Astrocyte of the spinal cord (primary cell): ENCODE data around the gene CRIM1.

Experiments used
- DNase-seq: peaks from one replicate; pipeline ENCODE4 v3.0.0; 2011; ENCODE audit warnings: low read depth, low spot score
- H3K4me3 ChIP-seq: 2 replicates; pipeline ENCODE4 v1.5.1; 2011; ENCODE audit warnings: low read depth, mild to moderate bottlenecking, low read length, moderate library complexity
- in situ Hi-C: cut with HindIII; loops from 2 replicates; pipeline ENCODE4 v1.10.0; 2017; ENCODE audit warnings: low sequenced_read_pairs
- TF ChIP-seq, protein P1 (sequence below): IDR thresholded peaks from 2 replicates; pipeline ENCODE4 v1.5.1; 2012; ENCODE audit warnings: low read depth, mild to moderate bottlenecking, low read length, inconsistent platforms

CRIM1 gene

DNA sequence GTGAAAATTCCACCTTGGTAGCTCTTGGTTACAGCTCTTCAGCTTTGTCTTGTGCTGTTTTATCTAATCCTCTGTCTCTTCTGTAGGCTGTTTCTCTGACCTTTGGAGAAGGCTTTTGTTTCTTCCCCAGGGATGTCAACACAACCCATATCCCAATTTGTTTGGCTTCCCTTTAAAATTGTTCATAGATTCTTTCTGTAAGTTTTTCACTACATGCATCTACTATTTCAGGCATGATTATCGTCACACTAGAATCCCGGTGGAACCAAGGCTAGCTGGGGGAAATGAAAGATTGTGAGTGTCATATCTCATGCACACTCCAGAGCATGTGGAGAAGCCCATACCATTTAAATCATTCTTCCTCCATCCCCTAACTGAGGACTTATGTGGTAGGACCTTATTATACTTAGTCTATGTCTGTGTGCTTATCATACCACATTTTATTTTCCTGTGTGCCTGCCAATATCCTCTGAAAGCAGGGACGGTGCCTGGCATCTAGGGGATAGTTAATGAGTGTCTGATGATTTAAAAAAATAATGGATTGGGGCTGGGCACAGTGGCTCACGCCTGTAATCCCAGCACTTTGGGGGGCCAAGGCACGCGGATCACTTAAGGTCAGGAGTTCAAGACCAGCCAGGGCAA lies 59.9 kb downstream of the CRIM1 start:
- no peak overlapping the region for H3K4me3 ChIP-seq
- TF ChIP-seq, protein P1, sequence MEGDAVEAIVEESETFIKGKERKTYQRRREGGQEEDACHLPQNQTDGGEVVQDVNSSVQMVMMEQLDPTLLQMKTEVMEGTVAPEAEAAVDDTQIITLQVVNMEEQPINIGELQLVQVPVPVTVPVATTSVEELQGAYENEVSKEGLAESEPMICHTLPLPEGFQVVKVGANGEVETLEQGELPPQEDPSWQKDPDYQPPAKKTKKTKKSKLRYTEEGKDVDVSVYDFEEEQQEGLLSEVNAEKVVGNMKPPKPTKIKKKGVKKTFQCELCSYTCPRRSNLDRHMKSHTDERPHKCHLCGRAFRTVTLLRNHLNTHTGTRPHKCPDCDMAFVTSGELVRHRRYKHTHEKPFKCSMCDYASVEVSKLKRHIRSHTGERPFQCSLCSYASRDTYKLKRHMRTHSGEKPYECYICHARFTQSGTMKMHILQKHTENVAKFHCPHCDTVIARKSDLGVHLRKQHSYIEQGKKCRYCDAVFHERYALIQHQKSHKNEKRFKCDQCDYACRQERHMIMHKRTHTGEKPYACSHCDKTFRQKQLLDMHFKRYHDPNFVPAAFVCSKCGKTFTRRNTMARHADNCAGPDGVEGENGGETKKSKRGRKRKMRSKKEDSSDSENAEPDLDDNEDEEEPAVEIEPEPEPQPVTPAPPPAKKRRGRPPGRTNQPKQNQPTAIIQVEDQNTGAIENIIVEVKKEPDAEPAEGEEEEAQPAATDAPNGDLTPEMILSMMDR: no peak
- DNase-seq: no peak
- in situ Hi-C loops: no loop called here

DNA sequence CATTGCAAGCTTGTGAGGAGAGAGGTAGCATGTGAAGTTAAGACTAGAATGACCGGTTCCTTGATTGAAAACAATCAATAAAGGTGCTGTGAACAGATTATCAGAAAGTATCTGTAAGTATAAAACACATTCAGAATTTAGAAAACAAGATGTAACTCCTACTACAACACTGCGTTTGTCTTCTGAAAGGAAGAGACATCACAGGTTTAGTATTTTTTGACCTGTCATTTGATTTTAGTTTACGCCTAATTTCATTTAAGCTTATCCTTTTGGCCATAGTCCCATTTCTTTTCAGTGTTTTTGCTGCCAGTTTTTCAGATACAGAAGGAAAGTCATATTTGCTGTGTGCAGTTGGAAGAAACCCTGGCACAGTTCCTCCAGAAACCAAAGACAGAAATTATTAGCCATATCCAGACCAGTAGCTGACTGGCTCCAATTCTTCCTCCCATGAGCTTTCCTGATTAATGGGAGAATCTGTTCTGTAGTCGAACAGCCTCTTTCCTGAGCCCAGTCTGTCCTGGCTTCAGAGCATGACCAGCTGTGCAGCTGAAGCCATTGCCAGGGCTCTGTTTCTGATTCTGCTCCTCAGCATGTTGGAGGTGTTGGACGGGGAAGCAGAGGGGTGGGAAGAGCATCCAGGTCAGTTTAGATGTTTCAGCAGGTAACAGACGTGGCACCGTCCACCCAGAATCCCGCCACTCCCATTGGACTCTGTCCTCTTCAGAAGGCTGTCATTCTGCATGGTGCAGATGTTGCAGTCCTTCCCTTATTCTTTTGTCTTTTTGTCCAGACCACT lies 61.0 kb downstream of the CRIM1 start:
- H3K4me3 ChIP-seq: no peak overlapping the region
- in situ Hi-C loops: no loop called here

DNA sequence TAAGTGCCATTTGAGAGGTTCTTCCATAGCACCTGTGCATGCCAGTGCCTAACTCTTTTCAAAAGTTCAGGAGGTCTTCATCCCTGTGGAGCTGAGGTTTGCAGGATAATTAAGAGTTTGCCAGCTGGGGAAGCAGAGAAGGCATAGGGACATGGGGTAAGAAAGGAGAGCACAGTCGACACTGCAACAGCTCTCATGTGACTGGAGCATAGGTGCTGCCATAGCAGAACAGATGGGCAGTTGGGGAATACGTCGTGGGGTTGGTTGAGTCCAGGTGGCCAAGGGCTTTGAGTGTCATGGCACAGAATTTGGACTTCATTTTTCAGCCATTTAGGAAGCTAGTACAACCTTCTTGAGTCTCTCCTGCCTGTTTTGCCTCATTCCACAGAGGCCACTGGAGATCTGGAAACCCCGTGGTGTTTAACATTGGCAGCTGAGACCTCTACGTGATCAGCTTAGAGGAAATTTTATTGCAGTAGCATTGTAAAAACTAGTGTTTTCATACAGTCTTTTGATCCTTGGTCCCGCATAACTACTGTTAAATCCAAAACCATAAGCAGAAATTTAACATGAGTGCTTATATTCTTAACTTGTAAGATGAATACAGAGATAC lies 65.1 kb downstream of the CRIM1 start:
- TF ChIP-seq, protein P1: no peak
- H3K4me3 ChIP-seq: no peak overlapping the region
- in situ Hi-C loops: no loop called here
- DNase-seq: no peak

More for the DNA sequence above, 61.0 kb downstream of the CRIM1 start:
- no peak for DNase-seq
- TF ChIP-seq, protein P1: no peak

DNA sequence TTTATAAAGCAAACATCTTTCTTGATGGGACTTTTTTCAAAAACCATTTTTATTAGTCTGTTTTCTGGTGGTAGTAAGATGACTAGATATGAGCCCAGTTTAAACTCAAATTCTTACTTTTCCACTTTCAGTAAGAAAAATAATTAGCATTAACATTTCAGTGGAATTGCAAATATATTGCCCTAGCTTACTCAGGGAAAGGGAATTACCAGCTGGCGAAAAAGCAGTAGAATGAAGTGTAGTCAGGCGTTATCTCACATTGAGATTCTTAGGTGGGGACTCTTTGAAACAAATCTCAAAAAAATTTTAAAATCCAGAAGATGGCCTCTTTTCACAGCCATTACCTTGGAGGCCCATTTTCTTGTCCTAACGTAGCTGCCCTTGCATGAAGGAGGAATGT lies 65.8 kb downstream of the CRIM1 start:
- no peak for DNase-seq
- H3K4me3 ChIP-seq: no peak overlapping the region
- TF ChIP-seq, protein P1: no peak
- in situ Hi-C loops: no loop called here

DNA sequence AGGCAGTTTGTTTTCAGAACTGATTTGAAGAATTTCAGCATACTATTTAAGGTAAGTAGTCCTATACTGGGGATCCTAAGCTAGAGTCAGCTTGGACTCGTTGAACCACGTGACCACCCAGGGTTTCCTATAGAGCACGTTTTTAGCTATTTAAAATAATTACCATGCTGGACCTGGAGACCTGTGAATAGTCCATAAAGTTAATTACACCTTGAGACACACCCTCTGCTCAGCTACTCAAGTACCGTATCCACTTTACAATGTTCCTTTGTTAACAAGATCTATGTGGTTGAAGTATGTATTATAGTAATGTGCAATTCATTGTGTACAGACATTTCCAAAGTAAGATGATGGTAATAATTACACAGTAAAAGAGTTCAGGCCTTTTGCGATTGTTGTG lies 67.6 kb downstream of the CRIM1 start:
- DNase-seq: no peak
- TF ChIP-seq, protein P1: no peak
- in situ Hi-C loops: no loop called here
- H3K4me3 ChIP-seq: no peak overlapping the region

DNA sequence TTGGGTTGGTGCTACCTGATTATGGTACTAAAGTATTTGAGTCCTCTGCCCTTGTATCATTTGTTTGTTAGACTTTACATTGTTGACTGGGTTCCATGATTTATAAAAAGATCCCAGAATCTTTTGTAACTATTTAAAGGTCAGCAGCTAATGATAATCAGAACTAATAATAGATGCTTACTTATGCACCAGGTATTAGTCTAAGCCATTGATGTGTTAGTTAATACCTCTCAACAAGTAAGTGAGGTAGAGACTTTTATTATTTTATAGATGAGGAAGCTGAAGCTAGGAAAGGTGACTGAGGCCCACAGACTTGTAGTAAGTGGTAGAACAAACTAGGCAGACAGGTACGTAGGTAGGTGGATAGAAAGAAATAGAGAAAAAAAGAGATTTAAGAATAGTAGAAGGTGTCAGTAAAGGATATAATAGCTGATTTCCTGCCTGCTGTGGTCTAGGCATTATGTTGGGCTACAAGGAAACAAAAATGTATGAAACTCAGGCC lies 68.1 kb downstream of the CRIM1 start:
- in situ Hi-C loops: no loop called here
- TF ChIP-seq, protein P1: no peak
- no peak overlapping the region for H3K4me3 ChIP-seq
- DNase-seq: no peak
